Measurements from ENCODE around the gene VANGL2.
"Not testable (repeated sequence)": the region's sequence is repeated elsewhere in the genome, so short reads cannot be mapped to it uniquely, and the experiment has no call there.

VANGL2 gene

GRCh38 chr1:160371346-160371631 lies 29.1 kb upstream of the VANGL2 start:
- TF ChIP-seq POLR2AphosphoS5 (IDR thresholded peaks at IDR 0.05; ENCODE audit: low read depth, low read length) (no peak), TAF1 (IDR thresholded peaks at IDR 0.05; ENCODE audit: borderline replicate concordance, low read depth, low read length) (no peak), POLR2A (IDR thresholded peaks at IDR 0.05; ENCODE audit: low read depth, low read length) (no peak)
- no peak for DNase-seq (ENCODE audit: insufficient read length)
- FAIRE-seq: no peak

GRCh38 chr1:160371756-160372155 lies 28.6 kb upstream of the VANGL2 start:
- FAIRE-seq (no peak), DNase-seq (ENCODE audit: insufficient read length) (no peak)
- TF ChIP-seq POLR2AphosphoS5 (IDR thresholded peaks at IDR 0.05; ENCODE audit: low read depth, low read length) (no peak), TAF1 (IDR thresholded peaks at IDR 0.05; ENCODE audit: borderline replicate concordance, low read depth, low read length) (no peak), POLR2A (IDR thresholded peaks at IDR 0.05; ENCODE audit: low read depth, low read length) (no peak)

DNA sequence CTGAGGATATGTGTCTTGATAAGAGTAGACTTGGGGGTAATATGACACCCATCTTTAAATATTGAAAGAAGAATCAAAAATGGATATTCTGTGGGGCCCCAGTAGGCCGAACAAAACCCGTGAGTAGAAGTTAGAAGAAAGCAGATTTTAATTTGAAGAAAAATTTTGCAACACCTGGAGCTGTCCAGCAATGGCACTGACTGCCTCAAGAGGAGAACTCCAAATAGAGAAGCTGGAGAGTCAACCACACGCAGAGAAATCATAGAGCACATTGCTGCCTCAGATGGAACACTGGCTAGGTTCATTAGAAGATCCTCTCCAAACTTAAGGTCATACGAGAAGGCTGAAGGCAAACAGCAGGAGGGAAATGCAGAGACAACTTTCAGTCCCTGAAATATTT lies 26.7 kb upstream of the VANGL2 start:
- no peak for TF ChIP-seq TAF1 (IDR thresholded peaks at IDR 0.05; ENCODE audit: borderline replicate concordance, low read depth, low read length)
- no peak for TF ChIP-seq POLR2AphosphoS5 (IDR thresholded peaks at IDR 0.05; ENCODE audit: low read depth, low read length)
- no peak for TF ChIP-seq POLR2A (IDR thresholded peaks at IDR 0.05; ENCODE audit: low read depth, low read length)
- DNase-seq (ENCODE audit: insufficient read length) (no peak), FAIRE-seq (no peak)

DNA sequence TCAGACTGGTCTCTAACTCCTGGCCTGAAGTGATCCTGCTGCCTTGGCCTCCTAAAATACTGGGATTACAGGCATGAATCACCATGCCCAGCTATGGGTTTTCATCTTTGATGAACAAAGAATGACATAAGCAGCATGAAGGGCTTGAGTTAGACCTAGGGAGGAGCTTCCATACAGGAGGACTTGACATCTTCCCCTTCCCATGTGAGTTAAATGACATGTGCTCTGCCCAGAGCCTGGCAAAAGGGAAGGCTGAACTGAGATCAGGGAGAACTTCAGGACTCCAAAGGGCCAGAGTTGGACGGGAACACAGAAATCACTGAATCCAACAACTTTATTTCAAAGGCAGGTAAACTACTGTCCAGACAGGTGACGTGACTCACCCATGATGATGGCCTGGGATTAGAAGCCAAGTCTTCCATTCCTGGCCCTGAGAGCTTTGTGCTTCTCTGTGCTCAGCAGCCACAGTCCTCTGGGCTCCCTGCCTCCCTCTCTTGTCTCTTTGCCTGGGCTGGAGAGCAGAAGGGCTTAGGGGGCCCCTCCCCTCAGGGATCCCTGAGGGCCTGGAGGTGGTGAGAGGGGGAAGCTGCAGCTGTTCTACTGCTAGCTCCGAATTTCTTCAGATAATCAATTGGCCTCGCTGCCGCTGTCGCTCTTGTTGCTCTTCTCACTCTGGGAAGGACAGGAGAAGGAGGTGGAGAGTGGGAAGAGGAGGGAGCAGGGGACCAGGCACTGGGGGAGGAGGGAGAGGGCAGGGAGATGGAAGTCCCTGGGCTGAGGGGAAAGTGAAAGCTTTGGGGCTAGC lies 25.9 kb upstream of the VANGL2 start:
- no peak for FAIRE-seq
- TF ChIP-seq TAF1 (IDR thresholded peaks at IDR 0.05; ENCODE audit: borderline replicate concordance, low read depth, low read length) (no peak), POLR2AphosphoS5 (IDR thresholded peaks at IDR 0.05; ENCODE audit: low read depth, low read length) (no peak)

GRCh38 chr1:160375788-160376524 lies 24.4 kb upstream of the VANGL2 start:
- FAIRE-seq: peak; percentile 65

More for the DNA sequence above, 25.9 kb upstream of the VANGL2 start:
- no peak for DNase-seq (ENCODE audit: insufficient read length)

GRCh38 chr1:160376525-160377131 lies 23.7 kb upstream of the VANGL2 start:
- TF ChIP-seq POLR2A (IDR thresholded peaks at IDR 0.05; ENCODE audit: low read depth, low read length) (no peak), POLR2AphosphoS5 (IDR thresholded peaks at IDR 0.05; ENCODE audit: low read depth, low read length) (no peak), TAF1 (IDR thresholded peaks at IDR 0.05; ENCODE audit: borderline replicate concordance, low read depth, low read length) (no peak)
- DNase-seq (ENCODE audit: insufficient read length) (no peak), FAIRE-seq (peak; percentile 94)

More at GRCh38 chr1:160375788-160376524, 24.4 kb upstream of the VANGL2 start:
- TF ChIP-seq POLR2A (IDR thresholded peaks at IDR 0.05; ENCODE audit: low read depth, low read length) (no peak), TAF1 (IDR thresholded peaks at IDR 0.05; ENCODE audit: borderline replicate concordance, low read depth, low read length) (no peak), POLR2AphosphoS5 (IDR thresholded peaks at IDR 0.05; ENCODE audit: low read depth, low read length) (no peak)
- DNase-seq (ENCODE audit: insufficient read length): no peak

GRCh38 chr1:160377585-160378206 lies 22.7 kb upstream of the VANGL2 start:
- FAIRE-seq (no peak), DNase-seq (ENCODE audit: insufficient read length) (no peak)
- TF ChIP-seq POLR2AphosphoS5 (IDR thresholded peaks at IDR 0.05; ENCODE audit: low read depth, low read length) (no peak), POLR2A (IDR thresholded peaks at IDR 0.05; ENCODE audit: low read depth, low read length) (no peak), TAF1 (IDR thresholded peaks at IDR 0.05; ENCODE audit: borderline replicate concordance, low read depth, low read length) (no peak)

GRCh38 chr1:160384812-160385211 lies 15.6 kb upstream of the VANGL2 start:
- not testable (repeated sequence) for FAIRE-seq; DNase-seq (ENCODE audit: insufficient read length)

- DNase-seq (ENCODE audit: insufficient read length); FAIRE-seq: not testable (repeated sequence)
Observed at GRCh38 chr1:160388406-160388805, 12.0 kb upstream of the VANGL2 start.

DNA sequence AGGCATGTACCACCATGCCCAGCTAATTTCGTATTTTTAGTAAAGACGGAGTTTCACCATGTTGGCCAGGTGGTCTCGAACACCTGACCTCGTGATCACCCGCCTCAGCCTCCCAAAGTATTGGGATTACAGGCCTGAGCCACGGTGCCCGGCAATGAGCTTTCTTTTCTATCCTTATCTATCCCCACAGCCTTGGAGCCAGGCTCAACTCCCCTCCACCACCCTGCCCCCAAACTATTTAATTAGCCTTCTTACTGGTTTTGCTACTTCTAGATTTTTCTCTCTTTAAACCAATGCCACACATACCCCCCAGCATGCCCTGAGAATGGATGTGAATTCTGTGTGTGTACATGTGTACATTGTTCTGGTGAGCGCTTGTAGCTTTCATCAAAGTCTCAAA lies 5.7 kb upstream of the VANGL2 start:
- TF ChIP-seq TAF1 (IDR thresholded peaks at IDR 0.05; ENCODE audit: borderline replicate concordance, low read depth, low read length) (no peak), POLR2A (IDR thresholded peaks at IDR 0.05; ENCODE audit: low read depth, low read length) (no peak), POLR2AphosphoS5 (IDR thresholded peaks at IDR 0.05; ENCODE audit: low read depth, low read length) (no peak)
- DNase-seq (ENCODE audit: insufficient read length): no peak
- FAIRE-seq: no peak

- TF ChIP-seq POLR2A (IDR thresholded peaks at IDR 0.05; ENCODE audit: low read depth, low read length) (no peak), POLR2AphosphoS5 (IDR thresholded peaks at IDR 0.05; ENCODE audit: low read depth, low read length) (no peak), TAF1 (IDR thresholded peaks at IDR 0.05; ENCODE audit: borderline replicate concordance, low read depth, low read length) (no peak)
- FAIRE-seq (no peak), DNase-seq (ENCODE audit: insufficient read length) (no peak)
Observed at GRCh38 chr1:160397651-160398050, 2.7 kb upstream of the VANGL2 start.

DNA sequence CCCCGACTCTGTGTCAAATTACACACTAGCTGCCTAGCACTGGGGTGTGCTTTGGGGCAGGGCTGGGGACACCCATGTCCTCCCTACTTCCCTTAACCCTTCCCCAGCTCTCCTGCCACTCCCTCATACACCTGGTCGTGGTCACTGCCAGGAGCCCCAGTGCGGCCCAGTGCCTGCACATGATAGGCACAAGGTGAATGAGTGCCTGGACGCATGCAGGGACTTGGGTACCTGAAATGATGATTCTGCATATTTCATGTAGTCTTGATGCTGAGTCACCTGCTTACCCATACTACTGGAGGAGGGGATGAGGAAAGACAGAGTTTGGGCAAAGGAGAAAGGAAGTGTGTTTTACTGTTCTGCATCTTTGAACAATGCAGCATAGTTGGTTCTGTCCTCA lies 1.5 kb upstream of the VANGL2 start:
- DNase-seq (ENCODE audit: insufficient read length) (no peak), FAIRE-seq (no peak)
- TF ChIP-seq POLR2AphosphoS5 (IDR thresholded peaks at IDR 0.05; ENCODE audit: low read depth, low read length): no peak
